Skin epidermis (tissue), 12 donors: ENCODE measurements around the gene FBXL13.
"Not testable (repeated sequence)": the region's sequence is repeated elsewhere in the genome, so short reads cannot be mapped to it uniquely, and the experiment has no call there.

Experiments
- H3K27ac ChIP-seq, 21 experiments: fragments of 200-600 bp; sonication (generic) in 11 of 21; one replicate each; pipeline ENCODE4 v1.5.0; 2020; ENCODE audit warnings: mild to moderate bottlenecking in 3 of 21, inconsistent platforms in 2 of 21, moderate library complexity in 2 of 21
- H3K4me3 ChIP-seq, 7 experiments: fragments of 200-600 bp; sonication (generic) in 2 of 7; one replicate each; pipeline ENCODE4 v1.5.0; 2020; ENCODE audit warnings: inconsistent platforms in 2 of 7, mild to moderate bottlenecking in 2 of 7, moderate library complexity in 1 of 7

The FBXL13 gene

GRCh38 chr7:103034318-103034717 lies 40.3 kb downstream of the FBXL13 start:
- not testable (repeated sequence) for H3K4me3 ChIP-seq, H3K27ac ChIP-seq

- no peak overlapping the region for H3K4me3 ChIP-seq
- H3K27ac ChIP-seq: no peak overlapping the region
These were observed 42.8 kb downstream of the FBXL13 start for GRCh38 chr7:103031781-103032180.

GRCh38 chr7:103031024-103031423 lies 43.6 kb downstream of the FBXL13 start:
- H3K4me3 ChIP-seq: no peak overlapping the region
- no peak overlapping the region for H3K27ac ChIP-seq

GRCh38 chr7:103025341-103025740 lies 49.3 kb downstream of the FBXL13 start:
- no peak overlapping the region for H3K4me3 ChIP-seq
- no peak overlapping the region for H3K27ac ChIP-seq

- not testable (repeated sequence) for H3K27ac ChIP-seq, H3K4me3 ChIP-seq
These were observed 51.0 kb downstream of the FBXL13 start for GRCh38 chr7:103023578-103023977.

GRCh38 chr7:103021490-103021889 lies 53.1 kb downstream of the FBXL13 start:
- H3K27ac ChIP-seq, H3K4me3 ChIP-seq: not testable (repeated sequence)

- not testable (repeated sequence) for H3K4me3 ChIP-seq, H3K27ac ChIP-seq
These were observed 53.7 kb downstream of the FBXL13 start for GRCh38 chr7:103020876-103021275.

GRCh38 chr7:103018295-103018694 lies 56.3 kb downstream of the FBXL13 start:
- H3K4me3 ChIP-seq, H3K27ac ChIP-seq: not testable (repeated sequence)

- no peak overlapping the region for H3K27ac ChIP-seq
- no peak overlapping the region for H3K4me3 ChIP-seq
These were observed 62.9 kb downstream of the FBXL13 start for GRCh38 chr7:103011650-103012049.

GRCh38 chr7:103010211-103010610 lies 64.4 kb downstream of the FBXL13 start:
- Histone ChIP-seq H3K4me3 (no peak overlapping the region), H3K27ac (no peak overlapping the region)

GRCh38 chr7:103009466-103010185 lies 65.0 kb downstream of the FBXL13 start:
- Histone ChIP-seq H3K4me3 (no peak overlapping the region), H3K27ac (no peak overlapping the region)

GRCh38 chr7:103003004-103003403 lies 71.6 kb downstream of the FBXL13 start:
- Histone ChIP-seq H3K4me3 (no peak overlapping the region), H3K27ac (no peak overlapping the region)

- no peak overlapping the region for H3K27ac ChIP-seq
- H3K4me3 ChIP-seq: no peak overlapping the region
These were observed 73.4 kb downstream of the FBXL13 start for GRCh38 chr7:103001210-103001609.

- H3K27ac ChIP-seq: no peak overlapping the region
- H3K4me3 ChIP-seq: no peak overlapping the region
These were observed 77.6 kb downstream of the FBXL13 start for GRCh38 chr7:102996957-102997356.

- H3K4me3 ChIP-seq, H3K27ac ChIP-seq: not testable (repeated sequence)
These were observed 79.0 kb downstream of the FBXL13 start for GRCh38 chr7:102995609-102996008.

GRCh38 chr7:102994567-102994966 lies 80.0 kb downstream of the FBXL13 start:
- no peak overlapping the region for H3K4me3 ChIP-seq

GRCh38 chr7:102993718-102994029 lies 80.9 kb downstream of the FBXL13 start:
- Histone ChIP-seq H3K27ac (peak overlapping the region in 2 of 21 experiments; percentile 19 to 23), H3K4me3 (no peak overlapping the region)

More at GRCh38 chr7:102994567-102994966, 80.0 kb downstream of the FBXL13 start:
- no peak overlapping the region for H3K27ac ChIP-seq

- peak overlapping the region in 3 of 21 experiments; percentile 19 to 23 (median 22) for H3K27ac ChIP-seq
These were observed 81.5 kb downstream of the FBXL13 start for GRCh38 chr7:102992938-102993717.

GRCh38 chr7:102992509-102992937 lies 82.1 kb downstream of the FBXL13 start:
- H3K4me3 ChIP-seq: no peak overlapping the region
- H3K27ac ChIP-seq: peak overlapping the region in 3 of 21 experiments; percentile 16 to 54 (median 19)

More at GRCh38 chr7:102992938-102993717, 81.5 kb downstream of the FBXL13 start:
- no peak overlapping the region for H3K4me3 ChIP-seq

GRCh38 chr7:102991540-102992214 lies 82.9 kb downstream of the FBXL13 start:
- H3K27ac ChIP-seq: peak overlapping the region in 1 of 21 experiments; percentile 54
- no peak overlapping the region for H3K4me3 ChIP-seq
